ENCODE data around the gene MICAL3.
"Not testable (repeated sequence)": the region's sequence is repeated elsewhere in the genome, so short reads cannot be mapped to it uniquely, and the experiment has no call there.

The MICAL3 gene

GRCh38 chr22:17990147-17990546 is 34.2 kb downstream of the MICAL3 start:
- Mint-ChIP-seq H3K27ac (no peak overlapping the region), H3K4me3 (no peak overlapping the region), H3K4me1 (ENCODE audit: low read depth) (peaks cover 19% of the 10 kb centered on the region), H3K27me3 (ENCODE audit: low read depth) (no peaks in the 10 kb centered on the region), H3K9me3 (no peaks in the 10 kb centered on the region), H3K36me3 (ENCODE audit: low read depth) (no peaks in the 10 kb centered on the region)
- DNase-seq (ENCODE audit: low spot score) = no peak

DNA sequence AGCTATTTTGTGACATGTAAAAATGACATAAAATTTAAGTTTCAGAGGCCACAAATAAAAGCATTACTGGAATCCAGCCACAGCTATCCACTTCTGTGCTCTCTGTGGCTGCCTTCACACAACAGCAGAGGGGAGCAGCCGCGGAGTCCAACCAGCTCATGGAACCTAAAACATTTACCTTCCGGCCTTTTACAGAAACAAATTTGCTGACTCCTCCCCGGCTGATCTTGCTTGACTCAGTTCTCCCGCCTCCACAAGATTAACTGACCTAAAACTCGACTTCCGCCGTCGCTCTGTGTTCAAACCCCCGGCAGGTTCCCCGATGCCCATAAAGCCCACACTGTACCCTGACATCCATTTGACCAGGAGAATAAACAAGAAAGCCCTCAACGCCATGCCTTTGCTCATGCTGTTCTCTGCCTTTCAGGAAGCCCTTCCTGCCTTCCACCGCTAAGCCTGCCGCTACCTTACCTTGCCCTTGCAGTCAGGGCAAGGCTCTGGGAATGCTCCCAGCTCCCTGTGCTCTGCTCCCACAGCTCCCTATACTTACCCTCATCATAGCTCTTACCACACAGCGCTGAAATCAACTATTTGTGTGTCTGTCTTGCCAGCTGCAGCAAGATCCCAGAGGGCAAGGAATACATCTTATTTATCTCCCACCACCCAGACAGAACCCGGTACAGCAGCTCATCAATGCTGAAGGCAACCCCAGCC is 35.4 kb downstream of the MICAL3 start:
- peaks cover 13% of the 10 kb centered on the region for H3K4me1 Mint-ChIP-seq (ENCODE audit: low read depth)
- DNase-seq (ENCODE audit: low spot score) = no peak
- H3K4me3 Mint-ChIP-seq = no peak overlapping the region
- no peaks in the 10 kb centered on the region for H3K9me3 Mint-ChIP-seq
- H3K27me3 Mint-ChIP-seq (ENCODE audit: low read depth) = no peaks in the 10 kb centered on the region
- no peaks in the 10 kb centered on the region for H3K36me3 Mint-ChIP-seq (ENCODE audit: low read depth)
- H3K27ac Mint-ChIP-seq = no peak overlapping the region

- peaks cover 22% of the 10 kb centered on the region for H3K4me1 Mint-ChIP-seq (ENCODE audit: low read depth)
- H3K9me3 Mint-ChIP-seq = no peaks in the 10 kb centered on the region
- H3K27me3 Mint-ChIP-seq (ENCODE audit: low read depth) = no peaks in the 10 kb centered on the region
- no peaks in the 10 kb centered on the region for H3K36me3 Mint-ChIP-seq (ENCODE audit: low read depth)
- H3K27ac Mint-ChIP-seq = no peak overlapping the region
- H3K4me3 Mint-ChIP-seq = no peak overlapping the region
- DNase-seq (ENCODE audit: low spot score) = no peak
Observed at GRCh38 chr22:17985606-17986005, 38.8 kb downstream of the MICAL3 start.

- H3K9me3 Mint-ChIP-seq; DNase-seq (ENCODE audit: low spot score): not testable (repeated sequence)
Observed at GRCh38 chr22:17985071-17985470, 39.3 kb downstream of the MICAL3 start.

DNA sequence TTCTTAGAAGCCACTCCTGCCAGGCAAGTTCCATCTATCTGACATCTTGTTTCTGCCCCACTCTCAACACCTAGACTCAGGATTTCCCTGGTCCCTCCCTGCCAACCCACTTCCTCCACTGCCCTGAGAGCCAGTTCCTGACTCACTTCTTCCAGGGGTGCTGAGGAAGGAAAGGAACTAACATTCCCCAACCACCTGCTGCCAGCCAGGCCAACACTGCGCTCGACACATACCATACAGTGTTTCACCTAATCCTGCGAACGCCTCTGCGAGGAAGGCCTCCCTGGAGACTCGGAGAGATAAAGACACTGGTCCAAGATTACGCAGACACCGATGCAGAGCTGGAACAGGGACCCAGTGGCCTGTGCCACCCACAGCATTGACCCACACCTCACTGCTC is 40.2 kb downstream of the MICAL3 start:
- no peak overlapping the region for H3K4me3 Mint-ChIP-seq
- H3K4me1 Mint-ChIP-seq (ENCODE audit: low read depth) = peaks cover 28% of the 10 kb centered on the region

More at GRCh38 chr22:17985071-17985470, 39.3 kb downstream of the MICAL3 start:
- H3K27ac Mint-ChIP-seq; H3K36me3 Mint-ChIP-seq (ENCODE audit: low read depth); H3K27me3 Mint-ChIP-seq (ENCODE audit: low read depth); H3K4me3 Mint-ChIP-seq: not testable (repeated sequence)
- peaks cover 26% of the 10 kb centered on the region for H3K4me1 Mint-ChIP-seq (ENCODE audit: low read depth)

GRCh38 chr22:17982572-17983141 is 41.7 kb downstream of the MICAL3 start:
- Mint-ChIP-seq H3K27me3 (ENCODE audit: low read depth) (no peaks in the 10 kb centered on the region), H3K9me3 (no peaks in the 10 kb centered on the region), H3K4me1 (ENCODE audit: low read depth) (peaks cover 26% of the 10 kb centered on the region), H3K36me3 (ENCODE audit: low read depth) (peaks cover 3% of the 10 kb centered on the region), H3K27ac (no peak overlapping the region), H3K4me3 (no peak overlapping the region)
- no peak for DNase-seq (ENCODE audit: low spot score)

More for the DNA sequence above, 40.2 kb downstream of the MICAL3 start:
- Mint-ChIP-seq H3K27me3 (ENCODE audit: low read depth) (no peaks in the 10 kb centered on the region), H3K9me3 (no peaks in the 10 kb centered on the region), H3K27ac (no peak overlapping the region), H3K36me3 (ENCODE audit: low read depth) (no peaks in the 10 kb centered on the region)
- no peak for DNase-seq (ENCODE audit: low spot score)

DNA sequence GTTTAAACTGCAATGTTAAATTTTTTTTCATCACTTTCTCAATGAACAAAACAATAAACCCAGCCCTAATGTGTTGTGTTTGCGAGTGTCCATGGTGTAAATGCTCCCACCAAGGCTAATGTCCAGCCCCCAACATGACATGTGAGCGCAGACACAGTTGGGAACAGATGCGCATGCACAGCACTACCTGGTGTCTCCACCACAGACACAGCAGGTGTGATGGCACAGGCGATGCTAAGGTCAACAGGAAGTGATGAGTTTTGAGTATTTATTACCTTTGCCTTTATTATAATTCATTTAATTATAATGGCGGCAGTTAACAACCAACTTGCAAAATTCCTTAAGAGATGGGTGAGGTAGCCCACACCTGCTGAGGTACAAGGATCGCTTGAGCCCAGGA is 42.9 kb downstream of the MICAL3 start:
- Mint-ChIP-seq H3K4me1 (ENCODE audit: low read depth) (peaks cover 24% of the 10 kb centered on the region), H3K27ac (no peak overlapping the region), H3K36me3 (ENCODE audit: low read depth) (peaks cover 5% of the 10 kb centered on the region), H3K27me3 (ENCODE audit: low read depth) (peaks cover 3% of the 10 kb centered on the region), H3K4me3 (peak overlapping the region; percentile 14), H3K9me3 (no peaks in the 10 kb centered on the region)
- DNase-seq (ENCODE audit: low spot score) = no peak

DNA sequence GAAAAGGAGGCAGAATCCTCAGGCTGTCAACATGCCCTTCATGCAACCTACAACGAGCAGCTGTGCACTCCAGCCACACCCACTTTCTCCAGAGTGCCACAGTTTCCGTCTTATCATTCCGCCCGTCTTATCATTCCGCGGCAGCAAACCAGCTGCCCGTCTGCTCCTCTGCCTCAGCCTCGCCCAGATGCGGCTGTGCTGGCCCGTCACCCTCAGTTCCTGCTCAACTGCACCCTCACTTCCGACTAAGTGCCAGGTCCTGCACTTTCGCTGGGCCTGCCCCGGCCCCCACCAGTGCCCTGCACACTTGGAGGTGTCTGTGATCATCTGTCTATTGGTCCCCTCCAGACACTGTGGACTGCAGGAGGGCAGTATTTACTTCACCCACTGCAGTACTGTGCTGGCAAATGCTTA is 43.7 kb downstream of the MICAL3 start:
- DNase-seq (ENCODE audit: low spot score) = peak; percentile 41
- H3K36me3 Mint-ChIP-seq (ENCODE audit: low read depth) = peaks cover 5% of the 10 kb centered on the region
- peaks cover 26% of the 10 kb centered on the region for H3K4me1 Mint-ChIP-seq (ENCODE audit: low read depth)
- H3K4me3 Mint-ChIP-seq = peak overlapping the region; percentile 71
- H3K27ac Mint-ChIP-seq = peak overlapping the region; percentile 65
- no peaks in the 10 kb centered on the region for H3K9me3 Mint-ChIP-seq
- peaks cover 3% of the 10 kb centered on the region for H3K27me3 Mint-ChIP-seq (ENCODE audit: low read depth)

DNA sequence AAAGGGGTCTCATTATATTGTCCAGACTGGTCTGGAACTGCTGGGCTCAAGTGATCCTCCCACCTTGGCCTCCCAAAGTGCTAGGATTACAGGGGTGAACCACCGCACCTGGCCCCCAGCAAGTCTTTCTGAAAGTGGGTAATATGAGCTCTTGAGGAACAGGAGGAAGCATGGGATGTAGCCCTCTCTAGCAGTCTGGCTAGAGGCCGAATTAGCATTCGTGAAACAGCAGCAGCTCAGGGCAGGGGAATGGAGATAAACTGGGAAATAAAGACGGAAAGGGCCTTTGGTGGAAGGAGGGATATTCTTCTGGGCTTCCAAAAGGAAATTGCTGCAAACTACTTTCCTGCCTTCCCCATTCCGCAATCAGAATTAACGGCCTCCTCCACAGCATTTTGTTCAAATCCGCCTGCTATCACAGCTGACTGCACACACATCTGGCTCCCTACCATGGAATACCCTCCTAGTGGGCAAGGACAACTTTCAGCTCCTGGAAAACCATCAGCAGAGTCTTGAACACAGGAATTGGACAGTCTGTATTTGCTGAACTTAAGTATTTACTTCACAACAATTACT is 44.3 kb downstream of the MICAL3 start:
- Mint-ChIP-seq H3K27me3 (ENCODE audit: low read depth) (peaks cover 3% of the 10 kb centered on the region), H3K4me3 (peak overlapping the region; percentile 71), H3K27ac (no peak overlapping the region)

DNA sequence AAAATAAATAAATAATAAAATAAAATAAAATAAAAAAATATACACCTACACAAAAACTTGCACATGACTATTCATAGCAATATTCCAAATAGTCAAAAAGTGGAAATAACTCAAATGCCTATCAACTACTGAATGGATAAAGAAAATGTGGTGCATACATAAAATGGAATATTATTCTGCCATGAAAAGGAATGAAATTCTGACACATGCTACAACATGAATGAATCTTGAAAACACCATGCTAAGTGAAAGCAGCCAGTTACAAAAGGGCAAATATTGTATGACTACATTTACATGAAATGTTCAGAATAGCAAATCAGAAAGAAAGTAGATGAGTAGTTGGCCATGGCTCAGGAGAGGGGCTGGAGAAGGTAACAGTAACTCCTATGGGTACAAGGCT is 46.3 kb downstream of the MICAL3 start:
- H3K27ac Mint-ChIP-seq = no peak overlapping the region
- no peaks in the 10 kb centered on the region for H3K9me3 Mint-ChIP-seq
- no peak for DNase-seq (ENCODE audit: low spot score)
- peaks cover 5% of the 10 kb centered on the region for H3K36me3 Mint-ChIP-seq (ENCODE audit: low read depth)
- no peak overlapping the region for H3K4me3 Mint-ChIP-seq
- peaks cover 31% of the 10 kb centered on the region for H3K4me1 Mint-ChIP-seq (ENCODE audit: low read depth)
- H3K27me3 Mint-ChIP-seq (ENCODE audit: low read depth) = peaks cover 3% of the 10 kb centered on the region

More for the DNA sequence above, 44.3 kb downstream of the MICAL3 start:
- no peaks in the 10 kb centered on the region for H3K9me3 Mint-ChIP-seq
- H3K4me1 Mint-ChIP-seq (ENCODE audit: low read depth) = peaks cover 27% of the 10 kb centered on the region
- no peak for DNase-seq (ENCODE audit: low spot score)
- H3K36me3 Mint-ChIP-seq (ENCODE audit: low read depth) = peaks cover 5% of the 10 kb centered on the region

- H3K27me3 Mint-ChIP-seq (ENCODE audit: low read depth) = peaks cover 3% of the 10 kb centered on the region
- H3K27ac Mint-ChIP-seq = no peak overlapping the region
- H3K4me1 Mint-ChIP-seq (ENCODE audit: low read depth) = peaks cover 31% of the 10 kb centered on the region
- H3K4me3 Mint-ChIP-seq = no peak overlapping the region
- no peaks in the 10 kb centered on the region for H3K9me3 Mint-ChIP-seq
- H3K36me3 Mint-ChIP-seq (ENCODE audit: low read depth) = peaks cover 5% of the 10 kb centered on the region
- no peak for DNase-seq (ENCODE audit: low spot score)
Observed at GRCh38 chr22:17977371-17977770, 47.0 kb downstream of the MICAL3 start.

DNA sequence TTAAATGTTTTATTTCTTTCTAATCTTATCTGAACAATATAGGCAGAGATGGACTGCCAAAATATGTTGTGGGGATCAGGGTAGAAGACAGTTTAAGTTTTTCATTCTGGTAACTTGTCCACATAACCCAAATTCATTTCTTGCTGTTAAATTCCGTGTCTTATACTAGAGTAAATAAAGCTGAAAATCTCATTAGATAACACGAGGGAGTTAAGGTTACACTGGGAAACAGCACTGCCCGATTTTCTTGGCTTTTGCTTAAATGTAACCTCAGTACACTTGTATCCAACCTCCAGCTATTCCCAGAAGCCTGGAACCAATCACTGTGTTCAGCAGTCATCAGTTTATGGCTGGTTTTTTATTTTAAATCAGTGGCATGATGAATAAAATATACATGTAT is 48.2 kb downstream of the MICAL3 start:
- no peak overlapping the region for H3K4me3 Mint-ChIP-seq
- DNase-seq (ENCODE audit: low spot score) = no peak
- H3K36me3 Mint-ChIP-seq (ENCODE audit: low read depth) = peaks cover 5% of the 10 kb centered on the region
- no peak overlapping the region for H3K27ac Mint-ChIP-seq
- H3K9me3 Mint-ChIP-seq = no peaks in the 10 kb centered on the region
- peaks cover 27% of the 10 kb centered on the region for H3K4me1 Mint-ChIP-seq (ENCODE audit: low read depth)
- peaks cover 3% of the 10 kb centered on the region for H3K27me3 Mint-ChIP-seq (ENCODE audit: low read depth)

DNA sequence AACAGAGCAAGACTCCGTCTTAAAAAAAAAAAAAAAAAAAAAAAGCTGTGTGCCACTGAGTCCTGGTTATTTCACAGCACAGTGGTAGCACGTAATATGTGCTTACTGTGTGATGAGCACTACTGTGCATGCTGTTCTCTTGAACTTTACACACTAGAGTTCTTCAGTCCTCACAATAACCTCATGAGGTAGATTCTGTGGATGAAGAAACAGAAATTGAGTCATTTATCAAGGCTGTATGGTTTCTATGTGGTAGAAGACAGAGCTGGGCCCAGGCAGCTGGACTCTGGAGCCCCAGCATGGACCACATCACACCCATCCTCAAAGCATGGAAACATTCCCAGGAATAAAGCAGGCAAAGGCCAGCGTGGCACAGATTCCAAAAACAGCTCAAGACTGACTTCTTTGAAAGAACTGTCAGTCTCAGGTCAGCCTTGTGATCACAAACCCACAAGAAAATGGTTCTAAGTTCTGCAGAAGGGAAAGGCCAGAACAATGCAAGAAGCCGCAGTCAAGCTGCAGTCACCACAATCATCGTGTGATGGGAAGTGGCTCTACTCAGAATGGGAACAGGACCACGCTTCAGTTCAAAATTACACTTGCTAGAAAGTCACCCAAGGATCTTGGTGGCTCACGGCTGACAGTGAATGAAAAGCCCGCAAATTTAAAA is 49.5 kb downstream of the MICAL3 start:
- Mint-ChIP-seq H3K9me3 (no peaks in the 10 kb centered on the region), H3K27me3 (ENCODE audit: low read depth) (peaks cover 3% of the 10 kb centered on the region), H3K4me1 (ENCODE audit: low read depth) (peaks cover 16% of the 10 kb centered on the region), H3K36me3 (ENCODE audit: low read depth) (peaks cover 5% of the 10 kb centered on the region), H3K27ac (peak overlapping the region; percentile 58), H3K4me3 (peak overlapping the region; percentile 28)
- DNase-seq (ENCODE audit: low spot score) = peak; percentile 51

GRCh38 chr22:17974087-17974486 is 50.3 kb downstream of the MICAL3 start:
- H3K4me3 Mint-ChIP-seq = no peak overlapping the region
- no peaks in the 10 kb centered on the region for H3K9me3 Mint-ChIP-seq
- DNase-seq (ENCODE audit: low spot score) = no peak
- peaks cover 3% of the 10 kb centered on the region for H3K27me3 Mint-ChIP-seq (ENCODE audit: low read depth)
- H3K36me3 Mint-ChIP-seq (ENCODE audit: low read depth) = peaks cover 5% of the 10 kb centered on the region
- peaks cover 15% of the 10 kb centered on the region for H3K4me1 Mint-ChIP-seq (ENCODE audit: low read depth)
- no peak overlapping the region for H3K27ac Mint-ChIP-seq

Measured in T-helper 2 cell treated with Interferon-gamma antibody and Interleukin-4, amounts not matched to agents 5 μg/mL and 100 μg/mL, for 36 hours (primary cell).